Spleen (tissue), 7 donors: ENCODE data around the gene PPP4R3A.

ENCODE experiments used
- POLR2A ChIP-seq, 3 donors: fragments of 450-650 bp; IDR thresholded peaks; one replicate each; pipeline ENCODE4 v1.5.1; 2017; ENCODE audit warnings: antibody characterized with exemption in 3 of 3, mild to moderate bottlenecking in 1 of 3
- TF ChIP-seq, protein P1 (sequence below), 11 experiments: fragments of 200-600 bp in 7 of 11; fragments of 450-650 bp in 4 of 11; sonication (generic) in 4 of 11; IDR thresholded peaks in 8 of 11; conservative IDR thresholded peaks in 3 of 11; 1 replicate in 7 of 11; 2 replicates in 4 of 11; pipeline versions ENCODE4 v1.4.0 to v1.8.0; 2016 to 2021; ENCODE audit warnings: antibody characterized with exemption in 11 of 11, inconsistent platforms in 4 of 11, mild to moderate bottlenecking in 1 of 11
- donor health status: DM: no; HTN: no; CAD: no; lungs with moderate emphysema.
- donor health status: DM: no; HTN: no; CAD: no.
- donor health status: DM: no; HTN: no; CAD: no.

DNA sequence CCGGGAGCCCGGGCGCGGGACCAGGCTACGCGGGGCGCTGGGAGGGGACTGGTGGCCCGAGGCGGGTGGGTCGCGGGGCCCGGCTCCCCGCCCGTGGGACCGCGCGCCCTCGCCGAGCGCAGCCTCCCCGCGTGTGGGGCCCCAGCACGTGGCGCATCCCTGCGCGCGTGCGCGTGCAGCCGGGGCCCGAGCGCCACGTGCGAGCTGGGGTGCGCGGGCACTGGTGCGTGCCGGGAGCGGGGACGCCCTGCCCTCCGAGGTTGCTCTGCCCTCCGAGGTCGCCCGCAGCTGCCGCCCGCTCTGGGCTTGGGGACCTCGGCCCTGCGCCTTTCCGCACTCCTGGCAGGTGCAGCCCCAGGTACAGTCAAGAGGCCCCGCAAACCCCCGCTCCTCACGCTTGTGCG, 92.1 kb downstream of the PPP4R3A start:
- TF ChIP-seq POLR2A (IDR thresholded peaks at IDR 0.05): no peak
- TF ChIP-seq, protein P1, sequence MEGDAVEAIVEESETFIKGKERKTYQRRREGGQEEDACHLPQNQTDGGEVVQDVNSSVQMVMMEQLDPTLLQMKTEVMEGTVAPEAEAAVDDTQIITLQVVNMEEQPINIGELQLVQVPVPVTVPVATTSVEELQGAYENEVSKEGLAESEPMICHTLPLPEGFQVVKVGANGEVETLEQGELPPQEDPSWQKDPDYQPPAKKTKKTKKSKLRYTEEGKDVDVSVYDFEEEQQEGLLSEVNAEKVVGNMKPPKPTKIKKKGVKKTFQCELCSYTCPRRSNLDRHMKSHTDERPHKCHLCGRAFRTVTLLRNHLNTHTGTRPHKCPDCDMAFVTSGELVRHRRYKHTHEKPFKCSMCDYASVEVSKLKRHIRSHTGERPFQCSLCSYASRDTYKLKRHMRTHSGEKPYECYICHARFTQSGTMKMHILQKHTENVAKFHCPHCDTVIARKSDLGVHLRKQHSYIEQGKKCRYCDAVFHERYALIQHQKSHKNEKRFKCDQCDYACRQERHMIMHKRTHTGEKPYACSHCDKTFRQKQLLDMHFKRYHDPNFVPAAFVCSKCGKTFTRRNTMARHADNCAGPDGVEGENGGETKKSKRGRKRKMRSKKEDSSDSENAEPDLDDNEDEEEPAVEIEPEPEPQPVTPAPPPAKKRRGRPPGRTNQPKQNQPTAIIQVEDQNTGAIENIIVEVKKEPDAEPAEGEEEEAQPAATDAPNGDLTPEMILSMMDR (IDR thresholded peaks at IDR 0.05 in 8 of 11, conservative IDR thresholded peaks at IDR 0.05 in 3 of 11): no peak
